K562 (cell line): ENCODE results near the gene UBL5. TPM values are rescaled to one million over a fixed set of nuclear protein-coding genes. Genes with fewer than 3 reads are reported as not detected.

Experiments
- ADNP ChIP-seq: fragments of 200-800 bp; sonication (Bioruptor generic); IDR thresholded peaks from 2 replicates; pipeline ENCODE4 v1.6.1; 2016; ENCODE audit warnings: missing genetic modification characterization, missing compliant biosample characterization
- CHAMP1 ChIP-seq: fragments of 450-650 bp; IDR thresholded peaks from 2 replicates; pipeline ENCODE4 v1.6.1; 2016; ENCODE audit warnings: mild to moderate bottlenecking
- EP300 ChIP-seq: IDR thresholded peaks from 2 replicates; pipeline ENCODE4 v1.6.1; 2012; ENCODE audit warnings: low read length, improper control_type of control experiment
- LCOR ChIP-seq: sonication (generic); formaldehyde crosslinking; IDR thresholded peaks from 2 replicates; pipeline ENCODE4 v1.8.0; 2022; ENCODE audit warnings: mild to moderate bottlenecking, missing genetic modification reagents
- NFE2L1 ChIP-seq: fragments of 450-650 bp; IDR thresholded peaks from 2 replicates; pipeline ENCODE4 v1.6.1; 2016; ENCODE audit warnings: missing genetic modification characterization, low read depth, mild to moderate bottlenecking, missing compliant biosample characterization, moderate library complexity, borderline replicate concordance
- NUFIP1 ChIP-seq: fragments of 450-650 bp; IDR thresholded peaks from 2 replicates; pipeline ENCODE4 v1.6.1; 2018; ENCODE audit not compliant: partially characterized antibody
- PHB2 ChIP-seq: fragments of 450-650 bp; IDR thresholded peaks from 2 replicates; pipeline ENCODE4 v1.6.1; 2017; ENCODE audit warnings: low read depth
- RBM17 ChIP-seq: fragments of 200-400 bp; formaldehyde crosslinking; IDR thresholded peaks from 2 replicates; pipeline ENCODE4 v1.6.1; 2017; ENCODE audit warnings: low read depth, mild to moderate bottlenecking, low read length, borderline replicate concordance
- RUNX1 ChIP-seq: sonication (generic); IDR thresholded peaks from 2 replicates; pipeline ENCODE4 v1.6.1; 2016; ENCODE audit warnings: antibody characterized with exemption, low read depth
- SMAD1 ChIP-seq: fragments of 150-350 bp; IDR thresholded peaks from 2 replicates; pipeline ENCODE4 v1.6.1; 2014; ENCODE audit warnings: low read length, low read depth; ENCODE audit not compliant: partially characterized antibody
- STAT6 ChIP-seq: sonication (generic); formaldehyde crosslinking; IDR thresholded peaks from 2 replicates; pipeline ENCODE4 v1.8.1; 2023; ENCODE audit warnings: mild to moderate bottlenecking, missing genetic modification reagents
- ZFP30 ChIP-seq: fragments of 250-450 bp; sonication (Bioruptor Pico); IDR thresholded peaks from 2 replicates; pipeline ENCODE4 v1.8.0; 2022; ENCODE audit warnings: moderate library complexity, mild to moderate bottlenecking, inconsistent platforms, borderline replicate concordance
- ZNF57 ChIP-seq: fragments of 450-650 bp; formaldehyde crosslinking; IDR thresholded peaks from 2 replicates; pipeline ENCODE4 v1.4.0; 2020; ENCODE audit warnings: mild to moderate bottlenecking, moderate library complexity
- polyA plus RNA-seq, 8 experiments: library from polyadenylated mRNA; depleted of rRNA in 4 of 8; stranded (reverse) in 5 of 8; unstranded in 3 of 8; fragments of >200 nt; fragmentation: Nextera tagmentation in 2 of 8; fragmentation: Illumina TruSeq in 1 of 8; extraction: Ambion mirVana in 2 of 8; extraction: Trizol in 1 of 8; gene quantifications; 2 replicates each; pipeline versions ENCODE4 v1.2.1 to v1.2.3, GENCODE V29; 2011 to 2014; ENCODE audit warnings: inconsistent platforms in 1 of 8, missing spikeins in 1 of 8
- total RNA-seq, 7 experiments: library from RNA; depleted of rRNA in 6 of 7; stranded (reverse); fragments of >200 nt in 6 of 7; fragmentation: Illumina TruSeq in 2 of 7; extraction: Trizol in 2 of 7; gene quantifications; 2 replicates each; pipeline versions ENCODE4 v1.2.1 to v1.2.3, GENCODE V29; 2011 to 2021; ENCODE audit warnings: low replicate concordance in 1 of 7
- TF ChIP-seq, protein P1 (sequence below), 2 experiments: fragments of 450-650 bp; IDR thresholded peaks; 2 replicates each; pipeline ENCODE4 v1.6.1; 2016; ENCODE audit warnings: mild to moderate bottlenecking in 2 of 2, borderline replicate concordance in 1 of 2, low read depth in 1 of 2, moderate library complexity in 1 of 2

The UBL5 gene
- total and polyA plus RNA-seq, 9 of the 15 experiments (the other 6 are each of a cell fraction or from before 2014, with no cell fraction given): 410 to 1,266 (median 613) TPM

GRCh38 chr19:9834726-9835506, 7.2 kb downstream of the UBL5 start, which contains the start of gene PIN1 (continued):
- TF ChIP-seq, protein P1, sequence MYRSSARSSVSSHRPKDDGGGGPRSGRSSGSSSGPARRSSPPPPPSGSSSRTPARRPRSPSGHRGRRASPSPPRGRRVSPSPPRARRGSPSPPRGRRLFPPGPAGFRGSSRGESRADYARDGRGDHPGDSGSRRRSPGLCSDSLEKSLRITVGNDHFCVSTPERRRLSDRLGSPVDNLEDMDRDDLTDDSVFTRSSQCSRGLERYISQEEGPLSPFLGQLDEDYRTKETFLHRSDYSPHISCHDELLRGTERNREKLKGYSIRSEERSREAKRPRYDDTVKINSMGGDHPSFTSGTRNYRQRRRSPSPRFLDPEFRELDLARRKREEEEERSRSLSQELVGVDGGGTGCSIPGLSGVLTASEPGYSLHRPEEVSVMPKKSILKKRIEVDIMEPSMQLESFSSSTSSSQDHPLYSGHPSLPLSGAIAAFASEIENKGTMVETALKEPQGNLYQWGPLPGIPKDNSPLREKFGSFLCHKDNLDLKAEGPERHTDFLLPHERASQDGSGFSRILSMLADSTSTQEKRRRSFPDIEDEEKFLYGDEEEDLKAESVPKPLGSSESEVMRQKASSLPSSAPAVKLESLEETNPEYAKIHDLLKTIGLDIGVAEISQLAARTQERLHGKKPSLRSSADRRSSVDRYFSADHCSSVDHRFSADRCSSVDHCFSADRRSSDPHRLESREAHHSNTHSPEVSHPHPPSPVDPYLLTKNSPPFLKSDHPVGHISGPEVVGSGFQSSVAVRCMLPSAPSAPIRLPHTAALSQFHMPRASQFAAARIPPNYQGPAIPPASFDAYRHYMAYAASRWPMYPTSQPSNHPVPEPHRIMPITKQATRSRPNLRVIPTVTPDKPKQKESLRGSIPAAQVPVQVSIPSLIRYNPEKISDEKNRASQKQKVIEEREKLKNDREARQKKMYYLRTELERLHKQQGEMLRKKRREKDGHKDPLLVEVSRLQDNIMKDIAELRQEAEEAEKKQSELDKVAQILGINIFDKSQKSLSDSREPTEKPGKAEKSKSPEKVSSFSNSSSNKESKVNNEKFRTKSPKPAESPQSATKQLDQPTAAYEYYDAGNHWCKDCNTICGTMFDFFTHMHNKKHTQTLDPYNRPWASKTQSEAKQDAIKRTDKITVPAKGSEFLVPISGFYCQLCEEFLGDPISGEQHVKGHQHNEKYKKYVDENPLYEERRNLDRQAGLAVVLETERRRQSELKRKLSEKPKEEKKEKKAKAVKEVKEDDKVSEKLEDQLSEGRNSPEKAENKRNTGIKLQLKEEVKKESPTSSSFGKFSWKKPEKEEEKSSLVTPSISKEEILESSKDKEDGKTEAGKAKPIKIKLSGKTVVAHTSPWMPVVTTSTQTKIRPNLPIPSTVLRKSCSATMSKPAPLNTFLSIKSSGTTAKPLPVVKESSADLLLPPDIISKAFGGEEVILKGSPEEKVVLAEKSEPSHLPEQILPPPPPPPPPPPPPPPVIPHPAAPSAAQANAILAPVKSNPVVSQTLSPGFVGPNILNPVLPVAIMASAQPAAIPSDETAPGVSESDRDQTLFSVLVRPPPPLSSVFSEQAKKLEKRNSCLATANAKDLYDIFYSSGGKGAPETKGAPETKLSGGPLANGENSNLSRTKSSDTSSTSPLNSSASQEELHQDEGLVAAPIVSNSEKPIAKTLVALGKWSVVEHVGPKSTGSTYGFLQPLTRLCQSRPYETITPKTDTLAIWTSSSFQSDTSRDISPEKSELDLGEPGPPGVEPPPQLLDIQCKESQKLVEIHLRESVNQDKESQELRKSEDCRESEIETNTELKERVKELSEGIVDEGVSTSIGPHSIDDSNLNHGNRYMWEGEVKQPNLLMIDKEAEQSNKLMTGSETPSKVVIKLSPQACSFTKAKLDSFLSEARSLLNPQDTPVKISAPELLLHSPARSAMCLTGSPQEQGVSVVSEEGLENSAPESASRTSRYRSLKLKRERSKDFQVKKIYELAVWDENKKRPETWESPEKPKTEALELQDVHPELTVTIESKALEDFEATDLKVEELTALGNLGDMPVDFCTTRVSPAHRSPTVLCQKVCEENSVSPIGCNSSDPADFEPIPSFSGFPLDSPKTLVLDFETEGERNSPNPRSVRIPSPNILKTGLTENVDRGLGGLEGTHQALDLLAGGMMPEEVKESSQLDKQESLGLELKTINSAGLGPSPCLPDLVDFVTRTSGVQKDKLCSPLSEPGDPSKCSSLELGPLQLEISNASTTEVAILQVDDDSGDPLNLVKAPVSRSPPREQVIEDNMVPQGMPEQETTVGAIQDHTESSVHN (IDR thresholded peaks at IDR 0.05; ENCODE audit: borderline replicate concordance in 1 of 2, low read depth in 1 of 2): no peak
- TF ChIP-seq RUNX1 (no peak), NUFIP1 (no peak), NFE2L1 (tag) (no peak), STAT6 (CRISPR knock-in tag) (no peak), ZNF57 (no peak), EP300 (no peak), CHAMP1 (no peak), ADNP (tag) (no peak), ZFP30 (CRISPR knock-in tag) (no peak), LCOR (CRISPR knock-in tag) (peak; percentile 94), RBM17 (no peak), SMAD1 (peak; percentile 15), PHB2 (no peak)
